ENCODE results near the gene KRTAP2-3.

- TF ChIP-seq CTCF (conservative IDR thresholded peaks at IDR 0.05) = no peak
- TF ChIP-seq EZH2 (IDR thresholded peaks at IDR 0.05; ENCODE audit: low read depth) = no peak
Observed at GRCh38 chr17:41009301-41009760, 50.6 kb downstream of the KRTAP2-3 start.
